ENCODE measurements around the gene TMEM45B.
"Not testable (repeated sequence)": the region's sequence is repeated elsewhere in the genome, so short reads cannot be mapped to it uniquely, and the experiment has no call there.

Gene TMEM45B

GRCh38 chr11:129778877-129779276 is 36.8 kb upstream of the TMEM45B start:
- no peak for TF ChIP-seq CTCF (IDR thresholded peaks at IDR 0.05; ENCODE audit: low read depth, low read length)
- no peak overlapping the region for H3K4me3 ChIP-seq (replicated peaks in 1 of 2; ENCODE audit: low read depth in 2 of 2, low read length in 2 of 2)
- DNase-seq (ENCODE audit: low read depth in 2 of 2) = no peak

GRCh38 chr11:129779342-129779741 is 36.3 kb upstream of the TMEM45B start:
- DNase-seq (ENCODE audit: low read depth in 2 of 2) = no peak
- no peak overlapping the region for H3K4me3 ChIP-seq (replicated peaks in 1 of 2; ENCODE audit: low read depth in 2 of 2, low read length in 2 of 2)
- TF ChIP-seq CTCF (IDR thresholded peaks at IDR 0.05; ENCODE audit: low read depth, low read length) = no peak

- TF ChIP-seq CTCF (IDR thresholded peaks at IDR 0.05; ENCODE audit: low read depth, low read length) = peak; percentile 31
- no peak overlapping the region for H3K4me3 ChIP-seq (replicated peaks in 1 of 2; ENCODE audit: low read depth in 2 of 2, low read length in 2 of 2)
- DNase-seq (ENCODE audit: low read depth in 2 of 2) = peak; percentile 43 to 56
Measured at GRCh38 chr11:129785383-129786111, 30.1 kb upstream of the TMEM45B start.

GRCh38 chr11:129786112-129786416 is 29.6 kb upstream of the TMEM45B start:
- DNase-seq (ENCODE audit: low read depth in 2 of 2); H3K4me3 ChIP-seq (replicated peaks in 1 of 2; ENCODE audit: low read depth in 2 of 2, low read length in 2 of 2): not testable (repeated sequence)

GRCh38 chr11:129787532-129788155 is 28.0 kb upstream of the TMEM45B start:
- no peak for TF ChIP-seq CTCF (IDR thresholded peaks at IDR 0.05; ENCODE audit: low read depth, low read length)
- no peak overlapping the region for H3K4me3 ChIP-seq (replicated peaks in 1 of 2; ENCODE audit: low read depth in 2 of 2, low read length in 2 of 2)
- peak in 1 of 2 donors; percentile 9 for DNase-seq (ENCODE audit: low read depth in 2 of 2)

GRCh38 chr11:129788278-129788677 is 27.4 kb upstream of the TMEM45B start:
- TF ChIP-seq CTCF (IDR thresholded peaks at IDR 0.05; ENCODE audit: low read depth, low read length) = no peak
- no peak overlapping the region for H3K4me3 ChIP-seq (replicated peaks in 1 of 2; ENCODE audit: low read depth in 2 of 2, low read length in 2 of 2)
- DNase-seq (ENCODE audit: low read depth in 2 of 2) = no peak

GRCh38 chr11:129790106-129790505 is 25.5 kb upstream of the TMEM45B start:
- no peak for TF ChIP-seq CTCF (IDR thresholded peaks at IDR 0.05; ENCODE audit: low read depth, low read length)
- DNase-seq (ENCODE audit: low read depth in 2 of 2) = no peak
- H3K4me3 ChIP-seq (replicated peaks in 1 of 2; ENCODE audit: low read depth in 2 of 2, low read length in 2 of 2) = no peak overlapping the region

All from cardiac fibroblast (primary cell).